ENCODE measurements around the gene HDAC10.

The HDAC10 gene

GRCh38 chr22:50244420-50245213 lies 6.4 kb downstream of the HDAC10 start, which contains the start of gene TUBGCP6:
TSS of gene TUBGCP6 (minus strand) at chr22:50245023. CDS start at chr22:50244459, 564 bp downstream.
- in situ Hi-C loops (cut with MboI; ENCODE audit: low sequenced_read_pairs), result no loop called here

GRCh38 chr22:50243685-50244419 lies 7.2 kb downstream of the HDAC10 start:
- in situ Hi-C loops (cut with MboI; ENCODE audit: low sequenced_read_pairs), result no loop called here

- in situ Hi-C loops (cut with MboI; ENCODE audit: low sequenced_read_pairs), result no loop called here
These were observed 8.6 kb downstream of the HDAC10 start for GRCh38 chr22:50242406-50242949.

GRCh38 chr22:50238755-50239154 lies 12.3 kb downstream of the HDAC10 start:
- in situ Hi-C loops (cut with MboI; ENCODE audit: low sequenced_read_pairs), result no loop called here

- in situ Hi-C loops (cut with MboI; ENCODE audit: low sequenced_read_pairs), result no loop called here
These were observed 14.2 kb downstream of the HDAC10 start for GRCh38 chr22:50236731-50237409.

GRCh38 chr22:50233223-50233622 lies 17.8 kb downstream of the HDAC10 start:
- in situ Hi-C loops (cut with MboI; ENCODE audit: low sequenced_read_pairs), result no loop called here

- in situ Hi-C loops (cut with MboI; ENCODE audit: low sequenced_read_pairs), result no loop called here
These were observed 18.4 kb downstream of the HDAC10 start for GRCh38 chr22:50232481-50233151.

GRCh38 chr22:50229370-50229769 lies 21.7 kb downstream of the HDAC10 start:
- in situ Hi-C loops (cut with MboI; ENCODE audit: low sequenced_read_pairs), result no loop called here

- in situ Hi-C loops (cut with MboI; ENCODE audit: low sequenced_read_pairs), result no loop called here
These were observed 22.7 kb downstream of the HDAC10 start for GRCh38 chr22:50228366-50228765.

GRCh38 chr22:50227579-50228215 lies 23.4 kb downstream of the HDAC10 start:
- in situ Hi-C loops (cut with MboI; ENCODE audit: low sequenced_read_pairs), result no loop called here

- in situ Hi-C loops (cut with MboI; ENCODE audit: low sequenced_read_pairs), result no loop called here
These were observed 24.2 kb downstream of the HDAC10 start for GRCh38 chr22:50226875-50227165.

- in situ Hi-C loops (cut with MboI; ENCODE audit: low sequenced_read_pairs), result no loop called here
These were observed 24.8 kb downstream of the HDAC10 start for GRCh38 chr22:50226063-50226874.

- in situ Hi-C loops (cut with MboI; ENCODE audit: low sequenced_read_pairs), result no loop called here
These were observed 25.7 kb downstream of the HDAC10 start for GRCh38 chr22:50225200-50225969.

GRCh38 chr22:50224071-50224470 lies 27.0 kb downstream of the HDAC10 start:
- in situ Hi-C loops (cut with MboI; ENCODE audit: low sequenced_read_pairs), result no loop called here

- in situ Hi-C loops (cut with MboI; ENCODE audit: low sequenced_read_pairs), result no loop called here
These were observed 28.6 kb downstream of the HDAC10 start for GRCh38 chr22:50222508-50222907.

- in situ Hi-C loops (cut with MboI; ENCODE audit: low sequenced_read_pairs), result no loop called here
These were observed 29.4 kb downstream of the HDAC10 start for GRCh38 chr22:50221410-50222300.

- in situ Hi-C loops (cut with MboI; ENCODE audit: low sequenced_read_pairs), result no loop called here
These were observed 30.3 kb downstream of the HDAC10 start for GRCh38 chr22:50220603-50221409.
